NCI-H1105 (cell line): ENCODE results near the gene RNF146.
"Not testable (repeated sequence)": the region's sequence is repeated elsewhere in the genome, so short reads cannot be mapped to it uniquely, and the experiment has no call there.

ENCODE experiments used
- DNase-seq: peaks from one replicate; lab custom pipeline; 2025; lab: John Stamatoyannopoulos, UW

The RNF146 gene

DNA sequence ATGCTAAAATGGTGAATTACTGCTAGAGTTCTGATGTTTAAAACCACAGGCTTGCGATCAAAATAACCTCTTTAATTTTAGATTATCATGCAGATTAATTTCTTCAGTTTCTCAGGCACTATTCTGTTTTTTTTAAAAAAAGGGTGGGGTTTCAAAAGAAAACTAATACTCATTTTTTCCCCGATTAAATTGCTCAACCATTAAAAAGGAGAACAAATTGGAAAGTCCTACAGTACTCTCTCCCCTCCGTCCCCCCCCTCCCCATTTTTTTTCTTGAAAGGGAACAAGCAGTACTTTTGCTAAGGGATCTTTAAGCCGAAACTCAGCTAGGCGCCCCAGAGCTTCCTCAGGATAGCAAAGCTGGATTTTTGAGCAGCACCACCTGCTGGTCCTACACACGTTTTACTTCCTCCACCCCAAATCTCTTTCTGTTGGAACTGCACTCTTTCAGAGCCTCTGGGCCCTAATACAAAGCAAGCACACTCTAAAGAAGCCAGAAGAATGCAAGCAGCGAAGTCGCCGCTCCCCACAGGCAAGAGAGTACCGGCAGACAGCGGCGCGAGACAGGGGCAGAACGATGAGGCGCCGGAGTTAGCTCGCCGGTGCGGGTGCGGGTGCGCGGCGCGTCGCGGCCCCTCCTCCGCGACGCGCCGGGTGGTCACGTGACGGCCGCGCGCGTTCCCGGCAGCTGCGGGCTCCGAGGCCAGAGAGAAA lies at the start of gene RNF146:
RNF146 (plus strand) TSS at position 687 of the 714 bp plus-strand sequence. CDS start 13,475 bp downstream, outside the sequence.
- DNase-seq: peak; percentile 92

GRCh38 chr6:127219869-127220268 lies 46.8 kb upstream of the RNF146 start:
- DNase-seq: no peak

- no peak for DNase-seq
Measured at GRCh38 chr6:127221201-127221600, 45.5 kb upstream of the RNF146 start.

GRCh38 chr6:127222418-127222817 lies 44.2 kb upstream of the RNF146 start:
- DNase-seq: no peak

DNA sequence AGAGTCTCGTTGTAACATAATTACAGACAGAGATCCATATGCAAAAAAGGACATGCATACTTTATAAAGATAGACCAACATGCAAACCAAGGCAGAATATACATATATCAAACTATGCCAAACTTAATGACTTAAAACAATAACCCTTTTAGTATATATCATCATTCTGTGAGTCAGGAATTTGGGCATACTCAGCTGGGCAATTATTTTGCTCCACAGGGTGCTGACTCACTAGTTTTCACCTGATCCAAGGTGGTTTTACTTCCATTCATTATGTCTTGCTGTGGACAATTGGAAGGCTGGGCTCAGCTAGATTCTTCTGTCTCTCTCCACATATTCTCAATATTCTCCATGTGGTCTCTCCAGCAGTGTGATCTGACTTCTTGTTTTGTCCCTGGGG lies 41.2 kb upstream of the RNF146 start:
- DNase-seq: no peak

DNA sequence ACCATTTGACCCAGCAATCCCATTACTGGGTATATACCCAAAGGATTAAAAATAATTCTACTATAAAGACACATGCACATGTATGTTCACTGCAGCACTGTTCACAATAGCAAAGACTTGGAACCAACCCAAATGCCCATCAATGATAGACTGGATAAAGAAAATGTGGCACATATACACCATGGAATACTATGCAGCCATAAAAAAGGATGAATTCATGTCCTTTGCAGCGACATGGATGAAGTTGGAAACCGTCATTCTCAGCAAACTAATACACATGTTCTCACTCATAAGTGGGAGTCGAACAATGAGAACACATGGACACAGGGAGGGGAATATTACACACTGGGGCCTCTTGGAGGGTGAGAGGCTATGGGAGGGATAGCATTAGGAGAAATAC lies 32.8 kb upstream of the RNF146 start:
- DNase-seq: not testable (repeated sequence)

DNA sequence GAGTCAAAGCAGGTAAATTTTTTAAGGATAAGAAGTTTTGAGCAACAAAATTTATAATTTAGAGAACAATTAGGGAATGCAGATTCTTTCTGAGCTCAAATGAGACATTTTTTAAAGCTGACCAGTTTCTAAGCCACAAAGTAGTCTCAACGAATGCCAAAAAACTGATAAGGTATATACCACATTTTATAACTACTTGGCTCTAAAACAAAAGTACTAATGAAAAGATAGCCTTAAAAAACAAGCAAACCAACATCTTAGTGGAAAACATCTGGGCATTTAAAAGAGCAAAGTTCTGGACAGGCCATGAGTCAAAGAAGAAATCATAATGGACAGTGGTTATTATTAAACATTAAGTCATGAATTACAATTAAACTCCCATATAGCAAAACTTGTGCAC lies 23.2 kb upstream of the RNF146 start:
- DNase-seq: no peak

- no peak for DNase-seq
Measured at GRCh38 chr6:127247114-127248096, 19.3 kb upstream of the RNF146 start.

- no peak for DNase-seq
Measured at GRCh38 chr6:127249621-127250020, 17.0 kb upstream of the RNF146 start.

- no peak for DNase-seq
Measured at GRCh38 chr6:127255286-127255685, 11.4 kb upstream of the RNF146 start.

- DNase-seq: no peak
Measured at GRCh38 chr6:127262896-127263295, 3.8 kb upstream of the RNF146 start.

DNA sequence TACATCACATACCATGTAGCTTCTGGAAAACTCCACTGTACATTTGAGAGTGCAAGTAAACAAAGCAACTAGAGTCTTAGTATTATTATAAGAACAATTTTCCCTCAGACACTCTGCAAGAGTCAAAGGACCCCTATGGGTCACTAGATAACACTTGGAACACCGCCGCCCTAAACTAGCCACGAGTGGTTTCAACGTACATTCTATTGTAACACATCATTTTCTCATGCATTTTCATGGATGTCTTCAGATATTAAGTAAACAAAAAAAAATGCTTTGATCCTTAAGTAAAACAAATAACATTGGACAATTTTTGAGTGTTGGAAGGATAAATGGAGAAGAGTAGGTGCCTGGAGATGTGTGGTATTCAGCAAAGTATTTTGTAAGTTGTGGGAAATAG lies 3.2 kb upstream of the RNF146 start:
- DNase-seq: no peak

DNA sequence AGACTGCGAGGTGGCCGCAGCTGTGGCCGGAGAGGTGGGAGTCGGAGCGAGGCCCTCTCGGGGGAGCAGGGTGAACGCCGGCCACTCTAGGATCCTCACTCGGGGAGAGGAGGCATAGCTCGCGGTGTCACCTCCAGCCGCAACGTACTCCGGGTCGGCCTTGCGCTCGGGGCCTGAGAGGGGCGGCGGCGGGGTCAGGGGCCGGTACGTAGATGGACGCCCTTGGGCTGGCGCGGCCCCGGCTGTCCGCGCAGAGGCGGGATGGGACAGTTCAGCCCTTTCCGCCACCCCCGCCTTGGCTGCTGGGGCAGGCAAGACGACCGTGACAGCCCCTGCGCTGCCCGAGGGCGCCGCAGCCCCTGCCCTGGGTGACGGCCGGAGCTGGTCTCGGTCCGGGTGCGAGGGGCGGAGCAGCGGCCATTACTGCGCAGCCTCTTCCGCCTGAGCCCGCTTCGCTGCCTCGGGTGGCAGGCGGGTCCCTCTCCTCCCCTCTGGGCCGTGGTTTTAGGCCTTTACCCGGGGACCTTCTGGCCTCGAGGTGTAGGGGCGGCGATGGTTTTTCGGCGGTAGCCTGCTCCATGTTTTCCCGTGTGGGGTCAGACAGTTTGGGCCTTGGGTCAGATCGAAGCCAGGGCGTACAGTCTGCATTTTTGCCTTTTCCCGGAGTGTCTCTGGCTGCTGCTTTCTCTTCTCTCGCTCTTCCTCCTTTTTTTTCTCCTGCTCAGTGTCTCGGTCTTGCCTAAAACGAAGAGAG lies 405 bp downstream of the RNF146 start:
- peak; percentile 57 for DNase-seq

- DNase-seq: peak; percentile 4
Measured at GRCh38 chr6:127267646-127268625, 1.3 kb downstream of the RNF146 start.

GRCh38 chr6:127272576-127272975 lies 5.9 kb downstream of the RNF146 start:
- DNase-seq: no peak

DNA sequence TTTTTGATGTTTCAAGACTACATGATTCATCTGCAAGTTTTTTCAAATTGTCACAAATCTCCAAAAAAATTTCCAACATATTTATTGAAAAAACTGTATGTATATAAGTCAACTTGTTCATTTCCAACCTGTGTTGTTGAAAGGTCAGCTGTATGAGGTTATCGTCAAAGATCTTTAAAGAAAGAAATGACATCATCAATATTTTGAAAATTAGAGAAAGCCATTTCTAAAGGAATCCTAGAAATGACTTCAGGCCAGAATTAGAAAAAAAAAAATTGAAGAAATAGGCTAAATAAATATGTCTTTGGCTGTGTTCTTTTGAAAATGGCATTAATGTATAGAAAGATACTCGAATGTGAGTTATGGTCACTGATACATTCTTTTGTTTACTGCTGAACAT lies 6.8 kb downstream of the RNF146 start:
- no peak for DNase-seq

DNA sequence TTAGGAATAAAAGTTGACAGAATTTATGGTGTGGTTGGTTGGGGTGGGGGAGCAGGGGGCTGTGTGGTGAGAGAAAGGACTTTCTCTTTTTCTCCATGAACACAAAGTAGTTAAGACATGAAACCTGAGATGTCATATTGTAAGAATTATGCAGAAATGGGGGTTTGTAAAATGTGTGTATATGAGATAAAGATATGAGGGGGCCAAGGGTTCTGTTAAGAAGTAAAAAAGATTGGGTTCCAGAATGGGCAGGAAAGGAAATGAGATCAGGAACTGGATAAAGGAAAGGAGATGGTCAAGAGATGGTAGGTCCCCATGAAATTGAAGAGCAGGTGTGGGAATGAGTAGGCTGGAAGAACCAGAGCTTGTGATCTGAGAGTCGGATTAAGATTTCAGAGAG lies 9.7 kb downstream of the RNF146 start:
- no peak for DNase-seq

DNA sequence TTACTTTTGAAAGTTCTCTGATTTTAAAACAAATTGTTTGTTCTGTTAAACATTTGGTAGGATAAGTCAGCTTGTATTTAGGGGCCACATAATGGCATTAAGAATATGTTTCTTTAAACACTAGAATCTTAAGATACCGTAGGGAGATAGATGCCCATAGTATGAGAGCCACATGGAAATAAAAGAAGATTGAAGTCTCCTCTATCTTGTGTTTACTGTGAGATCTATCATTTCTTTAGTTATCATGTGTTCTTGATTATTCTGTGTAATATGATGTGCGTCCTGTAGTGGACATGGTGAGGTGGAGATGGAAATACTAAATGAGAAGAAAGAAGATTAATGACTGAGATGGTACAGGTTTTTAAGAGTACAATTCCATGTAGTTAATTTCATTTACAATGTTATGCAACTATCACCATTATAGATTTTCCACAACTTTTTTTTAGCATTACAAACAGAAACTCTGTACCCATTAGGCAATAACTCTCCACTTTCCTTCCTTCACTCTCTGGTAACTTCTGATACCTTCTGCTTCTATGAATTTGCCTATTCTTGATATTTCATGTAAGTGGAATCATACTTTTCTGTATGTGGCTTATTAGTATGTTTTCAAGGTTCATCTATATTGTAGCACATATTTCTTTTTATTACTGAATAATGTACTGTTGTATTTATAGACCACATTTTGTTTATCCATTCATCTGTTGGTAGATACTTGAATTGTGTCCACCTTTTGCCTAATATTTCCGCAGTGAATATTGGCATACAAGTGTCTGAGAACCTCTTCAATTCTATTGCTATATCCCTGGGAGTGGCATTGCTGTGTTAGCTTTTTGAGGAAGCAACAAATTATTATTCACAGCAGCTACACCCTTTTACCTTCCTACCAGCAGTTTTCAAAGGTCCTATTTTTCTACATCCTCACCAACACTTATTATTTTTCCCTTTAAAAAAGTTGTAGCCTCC lies 11.5 kb downstream of the RNF146 start:
- no peak for DNase-seq

DNA sequence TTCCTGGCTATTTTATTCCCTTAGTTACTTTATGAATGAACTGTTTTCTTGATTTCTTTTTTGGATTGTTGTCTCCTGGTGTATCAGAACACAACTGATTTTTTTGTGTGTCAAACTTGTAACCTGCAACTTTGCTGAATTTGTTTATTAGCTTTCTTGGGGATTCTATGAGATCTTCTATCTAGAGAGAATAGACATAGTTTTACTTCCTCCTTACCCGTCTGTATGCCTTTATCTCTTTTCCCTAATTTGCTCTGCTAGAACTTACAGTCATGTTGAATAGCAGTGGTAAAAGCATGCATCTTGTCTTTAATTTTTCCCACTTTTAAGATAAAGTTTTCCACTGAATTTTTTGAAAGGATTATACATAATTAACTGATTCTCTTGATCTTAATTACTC lies 13.2 kb downstream of the RNF146 start:
- no peak for DNase-seq

DNA sequence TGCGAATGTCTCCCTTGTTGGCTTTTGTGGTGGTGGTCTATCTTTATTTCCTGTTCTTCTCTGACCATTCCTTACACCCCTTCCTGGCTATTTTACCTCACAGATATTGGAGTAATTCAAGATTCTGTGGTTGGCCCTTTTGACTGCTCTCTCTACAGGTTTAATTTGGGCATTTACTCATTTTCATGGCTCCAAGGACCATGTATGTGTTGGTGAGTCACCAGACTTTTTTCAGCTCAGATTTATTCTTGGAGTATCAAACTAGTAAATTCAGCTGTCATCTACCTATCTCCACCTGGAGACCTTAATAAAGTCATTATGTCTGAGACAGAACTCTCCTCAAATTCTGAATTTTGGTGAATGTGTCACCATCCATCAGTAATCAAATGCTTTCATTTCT lies 15.5 kb downstream of the RNF146 start:
- no peak for DNase-seq
